Sigmoid colon (tissue), 7 donors: ENCODE results near the gene CORO6. TPM values are rescaled to one million over a fixed set of nuclear protein-coding genes. Genes with fewer than 3 reads are reported as not detected.

Source experiments
- DNase-seq: peaks from one replicate; pipeline ENCODE4 v3.0.0-alpha.2; 2019
- H3K27ac ChIP-seq, 4 donors: fragments of 200-600 bp; sonication (generic); one replicate each; pipeline ENCODE4 v1.5.1; 2016 to 2019; ENCODE audit warnings: mild to moderate bottlenecking in 1 of 4
- H3K27me3 ChIP-seq, 3 donors: fragments of 200-600 bp; sonication (generic); one replicate each; pipeline ENCODE4 v1.5.1; 2019; ENCODE audit warnings: mild to moderate bottlenecking in 1 of 3
- H3K36me3 ChIP-seq, 4 donors: fragments of 200-600 bp; sonication (generic); one replicate each; pipeline ENCODE4 v1.5.1; 2016 to 2019
- H3K4me1 ChIP-seq, 4 donors: fragments of 200-600 bp; sonication (generic); one replicate each; pipeline ENCODE4 v1.5.1; 2017 to 2019
- H3K4me3 ChIP-seq, 4 donors: fragments of 200-600 bp; sonication (generic); one replicate each; pipeline ENCODE4 v1.5.1; 2017 to 2019; ENCODE audit warnings: mild to moderate bottlenecking in 2 of 4, moderate library complexity in 1 of 4
- H3K9me3 ChIP-seq, 4 donors: fragments of 200-600 bp in 3 of 4; sonication (generic) in 3 of 4; one replicate each; pipeline versions ENCODE4 v1.5.1 to v1.6.1; 2013 to 2019
- EP300 ChIP-seq, 4 donors: sonication (generic); formaldehyde crosslinking; IDR thresholded peaks; one replicate each; pipeline ENCODE4 v1.6.1; 2017; ENCODE audit warnings: antibody characterized with exemption in 4 of 4
- POLR2A ChIP-seq, 2 donors: fragments of 450-650 bp; IDR thresholded peaks; one replicate each; pipeline ENCODE4 v1.6.1; 2016; ENCODE audit warnings: antibody characterized with exemption in 2 of 2, mild to moderate bottlenecking in 2 of 2, moderate library complexity in 2 of 2
- POLR2AphosphoS5 ChIP-seq, 4 donors: sonication (generic); formaldehyde crosslinking; IDR thresholded peaks; one replicate each; pipeline ENCODE4 v1.6.1; 2017; ENCODE audit warnings: antibody characterized with exemption in 4 of 4
- WGBS, 2 donors: extraction: QIAGEN DNeasy Blood & Tissue Kit; methylation state at CpG; one replicate each; pipeline ENCODE4 v1.1.7; 2013; 5-methylcytosine and 5-hydroxymethylcytosine counted together
- intact Hi-C: fragments of 100-400 bp; cut with DNase I; formaldehyde crosslinking; loops from one replicate; pipeline ENCODE4 v1.15.1; 2023
- polyA plus RNA-seq, 3 donors: library from polyadenylated mRNA; stranded (reverse); fragments of 200-250 nt; gene quantifications; one replicate each; pipeline ENCODE4 v1.2.3, GENCODE V29; 2013
- total RNA-seq, 4 donors: library from RNA; depleted of rRNA; stranded (reverse); fragments of >200 nt; gene quantifications; one replicate each; pipeline ENCODE4 v1.1.0, GENCODE V29; 2016
- TF ChIP-seq, protein P1 (sequence below), 4 experiments: fragments of 450-650 bp in 3 of 4; fragments of 200-600 bp in 1 of 4; IDR thresholded peaks; one replicate each; pipeline ENCODE4 v1.5.1; 2016 to 2019; ENCODE audit warnings: antibody characterized with exemption in 4 of 4, mild to moderate bottlenecking in 3 of 4, moderate library complexity in 2 of 4
- donor health status: healthy with polysubstance abuse.
- donor health status: Bipolar disorder and iron deficiency.
- donor health status: healthy.

CORO6 gene
- total and polyA plus RNA-seq, 7 donors = 0.23 to 94.4 (median 23.9) TPM

DNA sequence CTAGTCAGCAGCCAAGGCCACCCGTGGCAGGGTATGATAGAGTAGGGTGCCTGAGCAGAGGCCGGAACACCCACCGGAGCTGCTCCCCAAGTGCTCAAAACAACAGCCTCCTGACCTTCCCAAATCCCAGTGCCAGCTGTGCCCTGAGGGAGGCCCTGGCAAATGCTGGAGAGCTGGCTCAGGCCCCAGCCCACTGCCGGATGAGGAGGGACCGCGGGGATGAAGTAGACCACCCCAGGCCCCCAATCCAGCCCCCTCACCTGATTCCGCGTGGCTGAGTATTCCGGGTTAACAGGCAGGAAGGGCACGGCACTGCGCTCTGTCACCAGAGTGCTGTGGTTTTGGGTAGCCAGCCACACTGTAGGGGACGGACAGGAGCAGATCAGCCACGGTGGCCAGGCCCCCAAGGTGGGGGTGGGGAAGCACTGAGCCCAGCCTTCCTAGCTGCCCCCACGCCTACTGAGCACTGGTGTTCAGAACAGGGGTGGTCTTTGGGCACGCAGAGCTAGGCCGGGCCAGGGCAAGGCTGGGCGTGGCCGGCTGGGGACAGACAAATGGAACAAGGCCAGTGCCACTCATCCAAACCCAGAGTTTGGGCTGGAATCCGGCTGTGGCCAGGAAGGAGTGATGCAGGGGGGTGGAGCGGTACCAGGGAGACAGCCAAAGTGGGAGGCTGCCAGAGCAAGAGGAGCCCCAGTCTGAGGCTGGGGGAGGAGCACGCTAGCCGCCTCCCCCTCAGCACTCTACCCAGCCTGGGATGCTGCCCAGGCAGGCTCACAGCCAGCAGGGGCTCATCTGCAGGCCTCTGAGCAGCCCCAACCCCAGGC is 45.1 kb downstream of the CORO6 start:
- Histone ChIP-seq H3K4me3 (no peak overlapping the region), H3K27me3 (no peaks in the 10 kb centered on the region), H3K9me3 (no peaks in the 10 kb centered on the region), H3K4me1 (peaks cover 0 to 27% (median 22%) of the 10 kb centered on the region in 4 donors), H3K27ac (peak overlapping the region in 3 of 4 donors; percentile 44 to 63 (median 58)), H3K36me3 (peaks cover 30 to 69% (median 45%) of the 10 kb centered on the region in 4 donors)
- 80 to 83% methylated on average over 22 of the region's 22 CpGs for WGBS, 2 donors
- TF ChIP-seq POLR2AphosphoS5 (IDR thresholded peaks at IDR 0.05) (no peak), EP300 (IDR thresholded peaks at IDR 0.05) (no peak), POLR2A (IDR thresholded peaks at IDR 0.05) (no peak)
- TF ChIP-seq, protein P1, sequence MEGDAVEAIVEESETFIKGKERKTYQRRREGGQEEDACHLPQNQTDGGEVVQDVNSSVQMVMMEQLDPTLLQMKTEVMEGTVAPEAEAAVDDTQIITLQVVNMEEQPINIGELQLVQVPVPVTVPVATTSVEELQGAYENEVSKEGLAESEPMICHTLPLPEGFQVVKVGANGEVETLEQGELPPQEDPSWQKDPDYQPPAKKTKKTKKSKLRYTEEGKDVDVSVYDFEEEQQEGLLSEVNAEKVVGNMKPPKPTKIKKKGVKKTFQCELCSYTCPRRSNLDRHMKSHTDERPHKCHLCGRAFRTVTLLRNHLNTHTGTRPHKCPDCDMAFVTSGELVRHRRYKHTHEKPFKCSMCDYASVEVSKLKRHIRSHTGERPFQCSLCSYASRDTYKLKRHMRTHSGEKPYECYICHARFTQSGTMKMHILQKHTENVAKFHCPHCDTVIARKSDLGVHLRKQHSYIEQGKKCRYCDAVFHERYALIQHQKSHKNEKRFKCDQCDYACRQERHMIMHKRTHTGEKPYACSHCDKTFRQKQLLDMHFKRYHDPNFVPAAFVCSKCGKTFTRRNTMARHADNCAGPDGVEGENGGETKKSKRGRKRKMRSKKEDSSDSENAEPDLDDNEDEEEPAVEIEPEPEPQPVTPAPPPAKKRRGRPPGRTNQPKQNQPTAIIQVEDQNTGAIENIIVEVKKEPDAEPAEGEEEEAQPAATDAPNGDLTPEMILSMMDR (IDR thresholded peaks at IDR 0.05) = no peak
- intact Hi-C loops = no loop called here
- no peak for DNase-seq

DNA sequence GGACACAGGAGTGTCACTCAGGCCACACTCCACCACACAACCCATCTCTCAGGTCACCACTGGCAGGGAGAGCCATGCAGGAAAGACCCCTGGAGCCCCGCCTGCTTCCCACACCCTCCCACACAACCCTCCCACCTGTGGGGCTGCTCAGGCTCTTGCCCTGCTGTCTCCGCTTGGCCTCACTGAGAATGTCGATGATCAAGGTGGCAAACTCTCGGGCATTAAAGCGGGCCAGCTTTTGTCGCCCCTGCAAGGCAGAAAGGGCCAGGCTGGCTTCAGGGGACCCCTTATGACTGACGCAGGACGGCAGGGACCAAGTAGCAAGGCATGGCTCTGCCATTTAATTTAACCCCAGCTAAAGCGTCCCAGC is 45.7 kb downstream of the CORO6 start:
- H3K9me3 ChIP-seq = no peaks in the 10 kb centered on the region
- peaks cover 30 to 63% (median 40%) of the 10 kb centered on the region in 4 donors for H3K36me3 ChIP-seq
- DNase-seq = no peak
- H3K4me3 ChIP-seq = no peak overlapping the region
- intact Hi-C loops = no loop called here
- TF ChIP-seq EP300 (IDR thresholded peaks at IDR 0.05) = no peak
- no peak for TF ChIP-seq POLR2A (IDR thresholded peaks at IDR 0.05)
- TF ChIP-seq POLR2AphosphoS5 (IDR thresholded peaks at IDR 0.05) = no peak
- TF ChIP-seq, protein P1 (IDR thresholded peaks at IDR 0.05) = no peak
- peak overlapping the region in 3 of 4 donors; percentile 44 to 63 (median 58) for H3K27ac ChIP-seq
- H3K4me1 ChIP-seq = peaks cover 0 to 33% (median 29%) of the 10 kb centered on the region in 4 donors
- no peaks in the 10 kb centered on the region for H3K27me3 ChIP-seq
- 96 to 97% methylated on average over 9 of the region's 9 CpGs for WGBS, 2 donors

DNA sequence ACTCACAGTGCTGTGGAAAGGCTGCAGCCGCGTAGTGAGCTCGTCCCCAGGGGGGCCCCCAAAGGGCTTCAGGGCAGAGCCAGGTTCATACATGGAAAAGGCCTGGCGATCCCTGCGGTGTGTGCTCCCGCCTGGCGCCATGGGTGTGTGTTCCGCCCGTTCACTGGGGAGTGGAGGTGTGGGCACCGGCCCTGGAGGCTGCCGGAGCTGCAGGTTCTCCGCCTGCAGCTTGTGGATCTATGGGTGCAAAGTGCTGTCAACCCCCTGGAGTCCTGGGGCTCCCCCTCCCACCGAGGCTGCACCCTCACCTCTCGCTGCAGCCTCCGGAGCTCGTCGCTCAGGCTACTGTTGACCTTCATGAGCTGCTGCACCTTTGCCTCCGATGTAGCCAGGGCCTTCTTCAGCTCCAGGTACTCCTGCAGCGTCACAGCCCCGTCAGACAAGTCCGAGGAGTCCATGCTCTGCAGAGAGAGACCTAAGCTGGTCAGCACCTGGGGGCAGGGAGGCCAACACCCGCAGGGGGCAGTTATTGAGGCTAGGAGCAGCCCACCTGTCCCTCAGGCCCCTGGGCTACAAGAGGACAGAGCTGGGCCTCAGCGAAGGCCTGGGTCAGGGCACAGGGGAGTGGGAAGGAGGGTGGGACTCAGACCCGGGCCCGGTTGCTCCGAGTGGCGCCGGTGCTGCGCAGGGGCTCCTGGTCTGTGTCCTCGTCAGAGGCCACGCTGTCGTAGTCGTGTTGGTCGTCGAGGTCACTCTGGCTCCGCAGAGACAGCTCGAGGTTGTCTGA is 46.3 kb downstream of the CORO6 start:
- H3K36me3 ChIP-seq = peaks cover 24 to 57% (median 35%) of the 10 kb centered on the region in 4 donors
- peaks cover 0 to 39% (median 32%) of the 10 kb centered on the region in 4 donors for H3K4me1 ChIP-seq
- DNase-seq = no peak
- no peaks in the 10 kb centered on the region for H3K27me3 ChIP-seq
- no peaks in the 10 kb centered on the region for H3K9me3 ChIP-seq
- H3K27ac ChIP-seq = no peak overlapping the region
- TF ChIP-seq EP300 (IDR thresholded peaks at IDR 0.05) = no peak
- TF ChIP-seq, protein P1 (IDR thresholded peaks at IDR 0.05) = no peak
- TF ChIP-seq POLR2A (IDR thresholded peaks at IDR 0.05) = no peak
- TF ChIP-seq POLR2AphosphoS5 (IDR thresholded peaks at IDR 0.05) = no peak
- intact Hi-C loops = no loop called here
- no peak overlapping the region for H3K4me3 ChIP-seq
- WGBS, 2 donors = 94% methylated on average over 37 of the region's 37 CpGs

DNA sequence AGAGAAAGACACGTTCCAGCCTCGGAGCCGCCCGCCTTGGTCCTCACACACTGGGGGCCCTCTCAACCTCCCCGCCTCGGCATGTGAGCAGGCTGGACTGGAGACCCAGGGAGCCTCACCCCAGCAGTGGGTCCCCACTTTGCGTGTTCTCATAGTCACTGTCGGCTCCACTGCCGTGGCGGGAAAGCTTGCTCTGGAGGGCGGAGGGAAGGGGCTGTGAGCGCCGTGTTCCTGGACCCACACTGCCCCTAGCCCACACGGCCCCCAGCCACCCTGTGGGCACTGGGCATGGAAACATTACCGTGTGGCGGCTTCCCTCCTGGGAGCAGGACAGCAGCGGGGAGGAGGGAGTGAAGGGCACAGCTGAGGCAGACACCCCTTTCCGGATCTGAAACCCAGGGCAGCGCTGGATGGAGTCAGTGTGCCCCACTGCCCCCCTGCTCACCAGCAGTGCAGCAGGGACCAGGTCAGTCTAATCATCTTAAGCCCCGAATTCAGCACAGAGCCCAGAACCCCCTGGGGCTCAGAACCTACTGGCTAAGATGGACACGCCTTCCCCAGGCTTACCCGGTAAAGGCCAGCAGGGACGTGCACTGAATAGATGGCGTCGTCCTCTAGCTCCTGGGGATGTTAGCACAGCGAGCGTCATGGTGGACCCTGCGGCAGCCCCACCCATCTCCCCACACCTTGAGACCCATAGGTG is 47.0 kb downstream of the CORO6 start:
- H3K36me3 ChIP-seq = peaks cover 21 to 51% (median 29%) of the 10 kb centered on the region in 4 donors
- no peak overlapping the region for H3K27ac ChIP-seq
- 90 to 92% methylated on average over 28 of the region's 28 CpGs for WGBS, 2 donors
- DNase-seq = no peak
- H3K27me3 ChIP-seq = no peaks in the 10 kb centered on the region
- peaks cover 0 to 39% (median 32%) of the 10 kb centered on the region in 4 donors for H3K4me1 ChIP-seq
- H3K9me3 ChIP-seq = no peaks in the 10 kb centered on the region
- intact Hi-C loops = loop anchor here (2.0 kb wide), 1 partner anchor 13 kb away; the partner anchor contains the start of gene GIT1
- H3K4me3 ChIP-seq = no peak overlapping the region
- TF ChIP-seq, protein P1 (IDR thresholded peaks at IDR 0.05) = no peak
- TF ChIP-seq EP300 (IDR thresholded peaks at IDR 0.05) (no peak), POLR2A (IDR thresholded peaks at IDR 0.05) (no peak), POLR2AphosphoS5 (IDR thresholded peaks at IDR 0.05) (no peak)
